ENCODE results near the gene WDR46. TPM values are rescaled to one million over a fixed set of nuclear protein-coding genes. Genes with fewer than 3 reads are reported as not detected.
A peak's percentile ranks its signal among the peaks of the same experiment; 100 is the strongest.

Gene WDR46
- total and polyA plus RNA-seq, 2 of the 13 experiments (the other 11 are each of a cell fraction or from before 2014, with no cell fraction given), result 47.4 to 105 TPM

DNA sequence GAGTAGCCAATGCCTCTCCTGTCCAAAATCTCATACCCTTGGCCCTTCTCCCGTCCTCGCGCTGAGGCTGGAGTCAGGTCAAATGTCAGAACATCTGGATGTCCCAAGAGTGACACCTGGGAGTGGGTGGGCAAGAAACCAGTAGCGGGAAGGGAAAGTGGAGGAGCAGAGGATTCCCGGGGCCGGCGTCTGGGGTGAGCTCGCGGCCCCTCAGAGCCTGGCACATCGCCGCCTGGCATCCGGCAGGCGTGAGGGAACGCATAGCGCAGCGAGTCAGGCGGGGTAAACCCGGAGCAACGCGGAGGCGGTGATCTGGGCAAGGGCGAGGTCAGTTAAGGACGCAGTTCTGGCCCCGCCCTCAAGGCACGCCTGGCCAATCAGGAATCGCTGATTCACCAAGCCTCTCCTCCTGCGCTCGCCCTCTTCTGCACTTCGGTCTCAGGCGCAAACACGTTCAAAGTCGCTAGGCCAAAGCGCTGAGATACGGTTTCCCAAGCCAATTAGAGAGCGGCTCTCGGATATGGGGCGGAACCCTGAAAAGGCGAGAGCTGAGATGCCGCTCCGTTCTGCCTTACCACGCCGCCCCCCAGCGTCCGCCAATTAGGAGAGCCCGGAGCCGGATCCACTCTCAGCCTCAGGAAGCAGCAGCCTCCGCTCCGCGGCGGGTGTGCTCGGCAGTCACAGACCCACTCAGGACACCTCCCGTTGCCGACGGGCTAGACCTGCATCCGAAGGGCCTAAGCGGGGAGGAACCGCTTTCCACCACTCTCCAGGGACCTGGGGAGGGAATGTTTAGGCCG, 39.9 kb downstream of the WDR46 start (continued):
- TF ChIP-seq, protein P1, sequence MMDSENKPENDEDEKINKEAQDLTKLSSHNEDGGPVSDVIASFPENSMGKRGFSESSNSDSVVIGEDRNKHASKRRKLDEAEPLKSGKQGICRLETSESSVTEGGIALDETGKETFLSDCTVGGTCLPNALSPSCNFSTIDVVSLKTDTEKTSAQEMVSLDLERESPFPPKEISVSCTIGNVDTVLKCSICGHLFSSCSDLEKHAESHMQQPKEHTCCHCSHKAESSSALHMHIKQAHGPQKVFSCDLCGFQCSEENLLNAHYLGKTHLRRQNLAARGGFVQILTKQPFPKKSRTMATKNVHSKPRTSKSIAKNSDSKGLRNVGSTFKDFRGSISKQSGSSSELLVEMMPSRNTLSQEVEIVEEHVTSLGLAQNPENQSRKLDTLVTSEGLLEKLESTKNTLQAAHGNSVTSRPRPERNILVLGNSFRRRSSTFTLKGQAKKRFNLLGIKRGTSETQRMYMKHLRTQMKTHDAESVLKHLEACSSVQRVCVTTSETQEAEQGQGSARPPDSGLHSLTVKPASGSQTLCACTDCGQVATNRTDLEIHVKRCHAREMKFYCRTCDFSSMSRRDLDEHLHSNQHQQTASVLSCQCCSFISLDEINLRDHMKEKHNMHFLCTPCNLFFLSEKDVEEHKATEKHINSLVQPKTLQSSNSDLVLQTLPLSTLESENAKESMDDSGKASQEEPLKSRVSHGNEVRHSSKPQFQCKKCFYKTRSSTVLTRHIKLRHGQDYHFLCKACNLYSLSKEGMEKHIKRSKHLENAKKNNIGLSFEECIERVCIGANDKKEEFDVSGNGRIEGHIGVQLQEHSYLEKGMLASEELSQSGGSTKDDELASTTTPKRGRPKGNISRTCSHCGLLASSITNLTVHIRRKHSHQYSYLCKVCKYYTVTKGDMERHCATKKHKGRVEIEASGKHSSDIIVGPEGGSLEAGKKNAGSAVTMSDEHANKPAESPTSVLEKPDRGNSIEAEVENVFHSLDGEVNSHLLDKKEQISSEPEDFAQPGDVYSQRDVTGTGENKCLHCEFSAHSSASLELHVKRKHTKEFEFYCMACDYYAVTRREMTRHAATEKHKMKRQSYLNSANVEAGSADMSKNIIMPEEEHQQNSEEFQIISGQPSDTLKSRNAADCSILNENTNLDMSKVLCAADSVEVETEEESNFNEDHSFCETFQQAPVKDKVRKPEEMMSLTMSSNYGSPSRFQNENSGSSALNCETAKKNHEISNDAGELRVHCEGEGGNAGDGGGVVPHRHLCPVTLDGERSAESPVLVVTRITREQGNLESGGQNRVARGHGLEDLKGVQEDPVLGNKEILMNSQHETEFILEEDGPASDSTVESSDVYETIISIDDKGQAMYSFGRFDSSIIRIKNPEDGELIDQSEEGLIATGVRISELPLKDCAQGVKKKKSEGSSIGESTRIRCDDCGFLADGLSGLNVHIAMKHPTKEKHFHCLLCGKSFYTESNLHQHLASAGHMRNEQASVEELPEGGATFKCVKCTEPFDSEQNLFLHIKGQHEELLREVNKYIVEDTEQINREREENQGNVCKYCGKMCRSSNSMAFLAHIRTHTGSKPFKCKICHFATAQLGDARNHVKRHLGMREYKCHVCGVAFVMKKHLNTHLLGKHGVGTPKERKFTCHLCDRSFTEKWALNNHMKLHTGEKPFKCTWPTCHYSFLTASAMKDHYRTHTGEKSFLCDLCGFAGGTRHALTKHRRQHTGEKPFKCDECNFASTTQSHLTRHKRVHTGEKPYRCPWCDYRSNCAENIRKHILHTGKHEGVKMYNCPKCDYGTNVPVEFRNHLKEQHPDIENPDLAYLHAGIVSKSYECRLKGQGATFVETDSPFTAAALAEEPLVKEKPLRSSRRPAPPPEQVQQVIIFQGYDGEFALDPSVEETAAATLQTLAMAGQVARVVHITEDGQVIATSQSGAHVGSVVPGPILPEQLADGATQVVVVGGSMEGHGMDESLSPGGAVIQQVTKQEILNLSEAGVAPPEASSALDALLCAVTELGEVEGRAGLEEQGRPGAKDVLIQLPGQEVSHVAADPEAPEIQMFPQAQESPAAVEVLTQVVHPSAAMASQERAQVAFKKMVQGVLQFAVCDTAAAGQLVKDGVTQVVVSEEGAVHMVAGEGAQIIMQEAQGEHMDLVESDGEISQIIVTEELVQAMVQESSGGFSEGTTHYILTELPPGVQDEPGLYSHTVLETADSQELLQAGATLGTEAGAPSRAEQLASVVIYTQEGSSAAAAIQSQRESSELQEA (CRISPR knock-in tag; IDR thresholded peaks at IDR 0.05; ENCODE audit: not compliant biosample characterization), result peak; percentile 77
- TF ChIP-seq FOSL2 (CRISPR knock-in tag; IDR thresholded peaks at IDR 0.05) (peak; percentile 80), FOXK1 (CRISPR knock-in tag; IDR thresholded peaks at IDR 0.05; ENCODE audit: borderline replicate concordance, low read depth) (no peak), NKX3-1 (CRISPR knock-in tag; IDR thresholded peaks at IDR 0.05) (peak; percentile 78; the same call in 1 of the 2 replicates), POGZ (CRISPR knock-in tag; IDR thresholded peaks at IDR 0.05) (peak; percentile 78), ZSCAN20 (CRISPR knock-in tag; IDR thresholded peaks at IDR 0.05; ENCODE audit: borderline replicate concordance) (peak; percentile 71; the same call in 1 of the 2 replicates), ZKSCAN5 (CRISPR knock-in tag; IDR thresholded peaks at IDR 0.05) (no peak), NONO (IDR thresholded peaks at IDR 0.05) (no peak), NONO (CRISPR knock-in tag; conservative IDR thresholded peaks at IDR 0.05) (peak; percentile 97), ZSCAN29 (CRISPR knock-in tag; conservative IDR thresholded peaks at IDR 0.05) (peak; percentile 70; the same call in 1 of the 2 replicates), BORCS8-MEF2B (CRISPR knock-in tag; IDR thresholded peaks at IDR 0.05) (peak; percentile 96)
- TF ChIP-seq, protein P2, sequence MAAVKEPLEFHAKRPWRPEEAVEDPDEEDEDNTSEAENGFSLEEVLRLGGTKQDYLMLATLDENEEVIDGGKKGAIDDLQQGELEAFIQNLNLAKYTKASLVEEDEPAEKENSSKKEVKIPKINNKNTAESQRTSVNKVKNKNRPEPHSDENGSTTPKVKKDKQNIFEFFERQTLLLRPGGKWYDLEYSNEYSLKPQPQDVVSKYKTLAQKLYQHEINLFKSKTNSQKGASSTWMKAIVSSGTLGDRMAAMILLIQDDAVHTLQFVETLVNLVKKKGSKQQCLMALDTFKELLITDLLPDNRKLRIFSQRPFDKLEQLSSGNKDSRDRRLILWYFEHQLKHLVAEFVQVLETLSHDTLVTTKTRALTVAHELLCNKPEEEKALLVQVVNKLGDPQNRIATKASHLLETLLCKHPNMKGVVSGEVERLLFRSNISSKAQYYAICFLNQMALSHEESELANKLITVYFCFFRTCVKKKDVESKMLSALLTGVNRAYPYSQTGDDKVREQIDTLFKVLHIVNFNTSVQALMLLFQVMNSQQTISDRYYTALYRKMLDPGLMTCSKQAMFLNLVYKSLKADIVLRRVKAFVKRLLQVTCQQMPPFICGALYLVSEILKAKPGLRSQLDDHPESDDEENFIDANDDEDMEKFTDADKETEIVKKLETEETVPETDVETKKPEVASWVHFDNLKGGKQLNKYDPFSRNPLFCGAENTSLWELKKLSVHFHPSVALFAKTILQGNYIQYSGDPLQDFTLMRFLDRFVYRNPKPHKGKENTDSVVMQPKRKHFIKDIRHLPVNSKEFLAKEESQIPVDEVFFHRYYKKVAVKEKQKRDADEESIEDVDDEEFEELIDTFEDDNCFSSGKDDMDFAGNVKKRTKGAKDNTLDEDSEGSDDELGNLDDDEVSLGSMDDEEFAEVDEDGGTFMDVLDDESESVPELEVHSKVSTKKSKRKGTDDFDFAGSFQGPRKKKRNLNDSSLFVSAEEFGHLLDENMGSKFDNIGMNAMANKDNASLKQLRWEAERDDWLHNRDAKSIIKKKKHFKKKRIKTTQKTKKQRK (IDR thresholded peaks at IDR 0.05; ENCODE audit: low read length), result no peak
- TF ChIP-seq, protein P3, sequence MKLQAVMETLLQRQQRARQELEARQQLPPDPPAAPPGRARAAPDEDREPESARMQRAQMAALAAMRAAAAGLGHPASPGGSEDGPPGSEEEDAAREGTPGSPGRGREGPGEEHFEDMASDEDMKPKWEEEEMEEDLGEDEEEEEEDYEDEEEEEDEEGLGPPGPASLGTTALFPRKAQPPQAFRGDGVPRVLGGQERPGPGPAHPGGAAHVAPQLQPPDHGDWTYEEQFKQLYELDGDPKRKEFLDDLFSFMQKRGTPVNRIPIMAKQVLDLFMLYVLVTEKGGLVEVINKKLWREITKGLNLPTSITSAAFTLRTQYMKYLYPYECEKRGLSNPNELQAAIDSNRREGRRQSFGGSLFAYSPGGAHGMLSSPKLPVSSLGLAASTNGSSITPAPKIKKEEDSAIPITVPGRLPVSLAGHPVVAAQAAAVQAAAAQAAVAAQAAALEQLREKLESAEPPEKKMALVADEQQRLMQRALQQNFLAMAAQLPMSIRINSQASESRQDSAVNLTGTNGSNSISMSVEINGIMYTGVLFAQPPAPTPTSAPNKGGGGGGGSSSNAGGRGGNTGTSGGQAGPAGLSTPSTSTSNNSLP (IDR thresholded peaks at IDR 0.05; ENCODE audit: low read depth, low read length), result no peak
- TF ChIP-seq, protein P4, sequence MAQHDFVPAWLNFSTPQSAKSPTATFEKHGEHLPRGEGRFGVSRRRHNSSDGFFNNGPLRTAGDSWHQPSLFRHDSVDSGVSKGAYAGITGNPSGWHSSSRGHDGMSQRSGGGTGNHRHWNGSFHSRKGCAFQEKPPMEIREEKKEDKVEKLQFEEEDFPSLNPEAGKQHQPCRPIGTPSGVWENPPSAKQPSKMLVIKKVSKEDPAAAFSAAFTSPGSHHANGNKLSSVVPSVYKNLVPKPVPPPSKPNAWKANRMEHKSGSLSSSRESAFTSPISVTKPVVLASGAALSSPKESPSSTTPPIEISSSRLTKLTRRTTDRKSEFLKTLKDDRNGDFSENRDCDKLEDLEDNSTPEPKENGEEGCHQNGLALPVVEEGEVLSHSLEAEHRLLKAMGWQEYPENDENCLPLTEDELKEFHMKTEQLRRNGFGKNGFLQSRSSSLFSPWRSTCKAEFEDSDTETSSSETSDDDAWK (CRISPR knock-in tag; IDR thresholded peaks at IDR 0.05), result no peak
